Hepatocyte (in vitro differentiated cells): ENCODE measurements around the gene PDE4D. TPM values are rescaled to one million over a fixed set of nuclear protein-coding genes. Genes with fewer than 3 reads are reported as not detected.

Source experiments
- DNase-seq: peaks from one replicate; pipeline ENCODE4 v3.0.0-alpha.2; 2016; ENCODE audit warnings: low spot score
- H2AFZ ChIP-seq: fragments of 200-600 bp; sonication (generic); 2 replicates; pipeline ENCODE4 v1.6.0; 2016; ENCODE audit warnings: antibody characterized with exemption, mild to moderate bottlenecking
- H3K27ac ChIP-seq: fragments of 200-600 bp; sonication (generic); 2 replicates; pipeline ENCODE4 v1.5.1; 2016; ENCODE audit warnings: mild to moderate bottlenecking
- H3K27me3 ChIP-seq: fragments of 200-600 bp; sonication (generic); 2 replicates; pipeline ENCODE4 v1.6.1; 2016
- H3K36me3 ChIP-seq: fragments of 200-600 bp; sonication (generic); replicated peaks from 2 replicates; pipeline ENCODE4 v1.5.1; 2016; ENCODE audit warnings: low read depth; ENCODE audit not compliant: insufficient read depth
- H3K4me1 ChIP-seq: fragments of 200-600 bp; sonication (generic); 2 replicates; pipeline ENCODE4 v1.5.1; 2016; ENCODE audit warnings: mild to moderate bottlenecking, moderate library complexity; ENCODE audit not compliant: insufficient read depth
- H3K4me2 ChIP-seq: fragments of 200-600 bp; sonication (generic); 2 replicates; pipeline ENCODE4 v1.6.0; 2016
- H3K4me3 ChIP-seq: fragments of 200-600 bp; sonication (generic); 2 replicates; pipeline ENCODE4 v1.5.1; 2016; ENCODE audit warnings: mild to moderate bottlenecking
- H3K79me2 ChIP-seq: fragments of 200-600 bp; sonication (generic); 2 replicates; pipeline ENCODE4 v1.6.0; 2017; ENCODE audit warnings: mild to moderate bottlenecking
- H3K9me2 ChIP-seq: fragments of 200-600 bp; sonication (generic); replicated peaks from 2 replicates; pipeline ENCODE4 v1.6.0; 2017; ENCODE audit warnings: mild to moderate bottlenecking; ENCODE audit not compliant: insufficient read depth
- H3K9me3 ChIP-seq: fragments of 200-600 bp; sonication (generic); 2 replicates; pipeline ENCODE4 v1.5.1; 2016; ENCODE audit warnings: low read depth, mild to moderate bottlenecking
- H4K20me1 ChIP-seq: fragments of 200-600 bp; sonication (generic); 2 replicates; pipeline ENCODE4 v1.6.0; 2016; ENCODE audit warnings: mild to moderate bottlenecking; ENCODE audit not compliant: insufficient read depth, poor library complexity, severe bottlenecking
- CTCF ChIP-seq: fragments of 200-600 bp; sonication (generic); IDR thresholded peaks from 2 replicates; pipeline ENCODE4 v1.5.1; 2016; ENCODE audit warnings: antibody characterized with exemption, mild to moderate bottlenecking; ENCODE audit not compliant: poor library complexity
- EZH2 ChIP-seq: fragments of 200-600 bp; sonication (generic); IDR thresholded peaks from 2 replicates; pipeline ENCODE4 v1.6.1; 2016; ENCODE audit warnings: antibody characterized with exemption, mild to moderate bottlenecking, borderline replicate concordance
- EZH2phosphoT487 ChIP-seq: fragments of 200-600 bp; sonication (generic); IDR thresholded peaks from one replicate; pipeline ENCODE4 v1.6.1; 2018; ENCODE audit warnings: antibody characterized with exemption, mild to moderate bottlenecking, low read depth, moderate library complexity; ENCODE audit not compliant: unreplicated experiment, severe bottlenecking
- WGBS: methylation state at CpG from one replicate; pipeline ENCODE4 v1.1.6; 2016; ENCODE audit warnings: low lambda C conversion rate; ENCODE audit errors: missing lambda C conversion rate; 5-methylcytosine and 5-hydroxymethylcytosine counted together
- polyA plus RNA-seq: library from polyadenylated mRNA; unstranded; fragments of >200 nt; fragmentation: Nextera tagmentation; extraction: Ambion mirVana; gene quantifications from 2 replicates; pipeline ENCODE4 v1.2.1, GENCODE V29; 2016
- total RNA-seq: library from RNA; depleted of rRNA; stranded (reverse); fragments of >200 nt; gene quantifications from 2 replicates; pipeline ENCODE4 v1.2.3, GENCODE V29; 2014

The PDE4D gene
- total and polyA plus RNA-seq, 2 experiments from 2014 or later: 14.5 to 45.2 TPM

- no peaks in the 10 kb centered on the region for H4K20me1 ChIP-seq
- H3K4me2 ChIP-seq: no peak overlapping the region
- TF ChIP-seq EZH2phosphoT487 (no peak), CTCF (no peak), EZH2 (no peak)
- DNase-seq: no peak
- H3K4me3 ChIP-seq: no peak overlapping the region
- no peak overlapping the region for H3K27ac ChIP-seq
- no peaks in the 10 kb centered on the region for H3K9me3 ChIP-seq
- no peaks in the 10 kb centered on the region for H3K27me3 ChIP-seq
- H3K79me2 ChIP-seq: no peaks in the 10 kb centered on the region
- H3K4me1 ChIP-seq: peaks cover 10% of the 10 kb centered on the region
- H3K9me2 ChIP-seq: no peaks in the 10 kb centered on the region
- no peak overlapping the region for H2AFZ ChIP-seq
- H3K36me3 ChIP-seq: no peaks in the 10 kb centered on the region
Measured at GRCh38 chr5:59249160-59249559, 644.4 kb downstream of the PDE4D start.

GRCh38 chr5:59246882-59247281, 646.6 kb downstream of the PDE4D start:
- Histone ChIP-seq H3K9me2 (no peaks in the 10 kb centered on the region), H3K36me3 (no peaks in the 10 kb centered on the region), H3K79me2 (peaks cover 4% of the 10 kb centered on the region), H3K4me2 (no peak overlapping the region), H4K20me1 (no peaks in the 10 kb centered on the region), H3K4me3 (no peak overlapping the region), H3K4me1 (peaks cover 10% of the 10 kb centered on the region), H2AFZ (no peak overlapping the region), H3K27ac (peak overlapping the region; percentile 56), H3K9me3 (no peaks in the 10 kb centered on the region), H3K27me3 (no peaks in the 10 kb centered on the region)
- no peak for DNase-seq
- TF ChIP-seq CTCF: no peak
- no peak for TF ChIP-seq EZH2
- TF ChIP-seq EZH2phosphoT487: no peak

GRCh38 chr5:59246145-59246869, 647.2 kb downstream of the PDE4D start:
- H3K4me2 ChIP-seq: no peak overlapping the region
- H3K4me1 ChIP-seq: peaks cover 10% of the 10 kb centered on the region
- H3K9me2 ChIP-seq: no peaks in the 10 kb centered on the region
- peak overlapping the region; percentile 5 for H3K27ac ChIP-seq
- no peak for DNase-seq
- H4K20me1 ChIP-seq: no peaks in the 10 kb centered on the region
- no peaks in the 10 kb centered on the region for H3K9me3 ChIP-seq
- H2AFZ ChIP-seq: no peak overlapping the region
- H3K27me3 ChIP-seq: no peaks in the 10 kb centered on the region
- no peak for TF ChIP-seq EZH2phosphoT487
- no peak for TF ChIP-seq CTCF
- TF ChIP-seq EZH2: no peak
- no peaks in the 10 kb centered on the region for H3K36me3 ChIP-seq
- WGBS: 45% methylated on average over 3 of the region's 3 CpGs
- no peak overlapping the region for H3K4me3 ChIP-seq
- peaks cover 4% of the 10 kb centered on the region for H3K79me2 ChIP-seq

GRCh38 chr5:59245198-59245597, 648.3 kb downstream of the PDE4D start:
- H2AFZ ChIP-seq: no peak overlapping the region
- TF ChIP-seq CTCF (no peak), EZH2phosphoT487 (no peak), EZH2 (no peak)
- H3K27me3 ChIP-seq: no peaks in the 10 kb centered on the region
- peaks cover 10% of the 10 kb centered on the region for H3K4me1 ChIP-seq
- H3K4me2 ChIP-seq: no peak overlapping the region
- 33% methylated on average over 3 of the region's 3 CpGs for WGBS
- no peak for DNase-seq
- peaks cover 4% of the 10 kb centered on the region for H3K79me2 ChIP-seq
- no peak overlapping the region for H3K4me3 ChIP-seq
- H3K27ac ChIP-seq: peak overlapping the region; percentile 47
- no peaks in the 10 kb centered on the region for H3K9me3 ChIP-seq
- H3K9me2 ChIP-seq: no peaks in the 10 kb centered on the region
- H3K36me3 ChIP-seq: no peaks in the 10 kb centered on the region
- no peaks in the 10 kb centered on the region for H4K20me1 ChIP-seq
